H9 (cell line): Measurements from ENCODE around the gene ABLIM3. TPM values are rescaled to one million over a fixed set of nuclear protein-coding genes. Genes with fewer than 3 reads are reported as not detected.

ENCODE experiments used
- DNase-seq: peaks from one replicate; pipeline ENCODE4 v3.0.0-alpha.2; 2017
- H2AFZ ChIP-seq: one replicate; pipeline ENCODE4 v1.6.1; 2013; ENCODE audit warnings: mild to moderate bottlenecking, low read length, control low read depth, moderate library complexity
- H2AK5ac ChIP-seq: 2 replicates; pipeline ENCODE4 v1.6.1; 2013; ENCODE audit warnings: low read length, control low read depth, mixed read lengths; ENCODE audit not compliant: insufficient read length
- H2BK120ac ChIP-seq: one replicate; pipeline ENCODE4 v1.6.1; 2013; ENCODE audit warnings: low read depth, mild to moderate bottlenecking, low read length, control low read depth, inconsistent platforms; ENCODE audit not compliant: poor library complexity, severe bottlenecking
- H2BK12ac ChIP-seq: 2 replicates; pipeline ENCODE4 v1.6.1; 2013; ENCODE audit warnings: low read length, control low read depth, mixed read lengths, low read depth; ENCODE audit not compliant: insufficient read length
- H2BK15ac ChIP-seq: 2 replicates; pipeline ENCODE4 v1.6.1; 2013; ENCODE audit warnings: low read depth, low read length, control low read depth
- H2BK20ac ChIP-seq: one replicate; pipeline ENCODE4 v1.6.1; 2013; ENCODE audit warnings: low read depth, mild to moderate bottlenecking, low read length, control low read depth, inconsistent platforms; ENCODE audit not compliant: poor library complexity, severe bottlenecking
- H2BK5ac ChIP-seq: 2 replicates; pipeline ENCODE4 v1.6.1; 2013; ENCODE audit warnings: low read length, control low read depth, mixed read lengths; ENCODE audit not compliant: insufficient read length
- H3K14ac ChIP-seq: 2 replicates; pipeline ENCODE4 v1.6.1; 2013; ENCODE audit warnings: low read length, control low read depth; ENCODE audit not compliant: insufficient read depth
- H3K18ac ChIP-seq: 2 replicates; pipeline ENCODE4 v1.6.1; 2013; ENCODE audit warnings: low read depth, mild to moderate bottlenecking, mixed read lengths, low read length, control low read depth; ENCODE audit not compliant: insufficient read length
- H3K23ac ChIP-seq: 2 replicates; pipeline ENCODE4 v1.6.1; 2013; ENCODE audit warnings: low read length, control low read depth, mixed read lengths, low read depth; ENCODE audit not compliant: insufficient read length
- H3K23me2 ChIP-seq: 2 replicates; pipeline ENCODE4 v1.6.1; 2013; ENCODE audit warnings: low read depth, mild to moderate bottlenecking, mixed read lengths, low read length, control low read depth; ENCODE audit not compliant: insufficient read length, poor library complexity, severe bottlenecking
- H3K27ac ChIP-seq: 2 replicates; pipeline ENCODE4 v1.5.1; 2013; ENCODE audit warnings: low read length, control low read depth, mixed read lengths, low read depth; ENCODE audit not compliant: insufficient read length
- H3K27me3 ChIP-seq: 2 replicates; pipeline ENCODE4 v1.6.1; 2013; ENCODE audit warnings: low read length, control low read depth, inconsistent platforms; ENCODE audit not compliant: insufficient read depth
- H3K4ac ChIP-seq: 2 replicates; pipeline ENCODE4 v1.6.1; 2013; ENCODE audit warnings: low read depth, mild to moderate bottlenecking, control low read depth, inconsistent platforms, low read length, moderate library complexity
- H3K4me1 ChIP-seq: 2 replicates; pipeline ENCODE4 v1.6.1; 2013; ENCODE audit warnings: low read length, control low read depth, inconsistent platforms; ENCODE audit not compliant: insufficient read depth
- H3K4me2 ChIP-seq: 2 replicates; pipeline ENCODE4 v1.6.1; 2013; ENCODE audit warnings: low read length, control low read depth, mixed read lengths; ENCODE audit not compliant: insufficient read length, insufficient read depth
- H3K56ac ChIP-seq: 2 replicates; pipeline ENCODE4 v1.6.1; 2013; ENCODE audit warnings: low read depth, mild to moderate bottlenecking, mixed read lengths, low read length, control low read depth; ENCODE audit not compliant: insufficient read length
- H3K79me1 ChIP-seq: 2 replicates; pipeline ENCODE4 v1.6.1; 2013; ENCODE audit warnings: low read depth, mild to moderate bottlenecking, moderate library complexity, low read length, control low read depth, inconsistent platforms; ENCODE audit not compliant: insufficient read depth, poor library complexity, severe bottlenecking
- H3K79me2 ChIP-seq: 2 replicates; pipeline ENCODE4 v1.6.1; 2013; ENCODE audit warnings: low read length, control low read depth, inconsistent platforms; ENCODE audit not compliant: insufficient read depth
- H3K9ac ChIP-seq: 2 replicates; pipeline ENCODE4 v1.6.1; 2013; ENCODE audit warnings: low read length, control low read depth, mixed read lengths; ENCODE audit not compliant: insufficient read length; ENCODE audit errors: extremely low read depth
- H3K9me3 ChIP-seq: one replicate; pipeline ENCODE4 v1.6.1; 2013; ENCODE audit warnings: low read depth, low read length, inconsistent platforms; ENCODE audit not compliant: control insufficient read depth
- H3T11ph ChIP-seq: one replicate; pipeline ENCODE4 v1.6.1; 2013; ENCODE audit warnings: mild to moderate bottlenecking, low read length, control low read depth, inconsistent platforms
- H4K20me1 ChIP-seq: one replicate; pipeline ENCODE4 v1.6.1; 2013; ENCODE audit not compliant: control insufficient read depth, insufficient read length, insufficient read depth
- H4K5ac ChIP-seq: 2 replicates; pipeline ENCODE4 v1.6.1; 2013; ENCODE audit warnings: low read depth, mild to moderate bottlenecking, mixed read lengths, low read length, control low read depth; ENCODE audit not compliant: insufficient read length
- H4K8ac ChIP-seq: replicated peaks from 2 replicates; pipeline ENCODE4 v1.6.1; 2013; ENCODE audit warnings: low read length, control low read depth, mixed read lengths, low read depth; ENCODE audit not compliant: insufficient read length
- H4K91ac ChIP-seq: 2 replicates; pipeline ENCODE4 v1.6.1; 2013; ENCODE audit warnings: low read depth, mild to moderate bottlenecking, moderate library complexity, mixed read lengths, low read length, control low read depth; ENCODE audit not compliant: insufficient read length
- H3K27ac Mint-ChIP-seq, 3 experiments: 2 replicates in 2 of 3; 3 replicates in 1 of 3; pipeline ENCODE4 v1.8.0; 2020 to 2021; ENCODE audit warnings: mixed read lengths in 3 of 3, mild to moderate bottlenecking in 1 of 3, moderate library complexity in 1 of 3
- H3K27me3 Mint-ChIP-seq: 2 replicates; pipeline ENCODE4 v1.8.0; 2021; ENCODE audit warnings: low read depth, mild to moderate bottlenecking, moderate library complexity, mixed read lengths
- H3K36me3 Mint-ChIP-seq, 3 experiments: 2 replicates in 2 of 3; 3 replicates in 1 of 3; pipeline ENCODE4 v1.8.0; 2020 to 2021; ENCODE audit warnings: low read depth in 3 of 3, mixed read lengths in 3 of 3; ENCODE audit not compliant: insufficient read depth in 1 of 3
- H3K4me1 Mint-ChIP-seq, 2 experiments: 2 replicates each; pipeline ENCODE4 v1.8.0; 2020; ENCODE audit warnings: mixed read lengths in 2 of 2
- H3K4me3 Mint-ChIP-seq, 2 experiments: 2 replicates in 1 of 2; 3 replicates in 1 of 2; pipeline ENCODE4 v1.8.0; 2020 to 2021; ENCODE audit warnings: mild to moderate bottlenecking in 2 of 2, mixed read lengths in 2 of 2, moderate library complexity in 1 of 2
- H3K9me3 Mint-ChIP-seq, 2 experiments: 2 replicates in 1 of 2; 3 replicates in 1 of 2; pipeline ENCODE4 v1.8.0; 2020; ENCODE audit warnings: mild to moderate bottlenecking in 2 of 2, mixed read lengths in 2 of 2, moderate library complexity in 1 of 2
- CTCF ChIP-seq: fragments of 200-600 bp; sonication (generic); conservative IDR thresholded peaks from 3 replicates; pipeline ENCODE4 v1.8.0; 2021; ENCODE audit warnings: antibody characterized with exemption, mild to moderate bottlenecking
- WGBS: extraction: QIAGEN DNeasy Blood & Tissue Kit; methylation state at CpG from one replicate; pipeline ENCODE4 v1.1.7; 2013; ENCODE audit warnings: missing lambda C conversion rate, low lambda C conversion rate, mixed read lengths; ENCODE audit not compliant: insufficient read length; ENCODE audit errors: extremely low coverage; 5-methylcytosine and 5-hydroxymethylcytosine counted together
- total RNA-seq: library from RNA; stranded (reverse); gene quantifications from 2 replicates; pipeline ENCODE4 v1.2.1, GENCODE V29; 2021

Gene ABLIM3
- total RNA-seq, 1 experiment from 2014 or later = 0.20 TPM

GRCh38 chr5:149161850-149162249, 20.6 kb downstream of the ABLIM3 start:
- Histone ChIP-seq H3K79me1 (no peaks in the 10 kb centered on the region), H4K5ac (no peak overlapping the region), H2BK120ac (no peak overlapping the region), H2BK12ac (no peak overlapping the region), H2BK20ac (no peak overlapping the region), H3K27ac (no peak overlapping the region), H3K4me1 (no peaks in the 10 kb centered on the region), H3K27me3 (no peaks in the 10 kb centered on the region), H3K18ac (no peak overlapping the region), H3K9ac (no peak overlapping the region), H2AFZ (no peak overlapping the region), H4K8ac (no peak overlapping the region), H2AK5ac (no peak overlapping the region), H2BK5ac (no peak overlapping the region), H3K56ac (no peak overlapping the region), H3K4ac (no peak overlapping the region), H3K23me2 (no peaks in the 10 kb centered on the region), H3K79me2 (no peaks in the 10 kb centered on the region), H3K9me3 (no peaks in the 10 kb centered on the region), H2BK15ac (no peak overlapping the region), H3T11ph (no peak overlapping the region), H3K14ac (no peak overlapping the region), H4K20me1 (no peaks in the 10 kb centered on the region), H3K4me2 (no peak overlapping the region), H4K91ac (no peak overlapping the region), H3K23ac (no peak overlapping the region)
- DNase-seq = no peak
- H3K27me3 Mint-ChIP-seq = no peaks in the 10 kb centered on the region
- no peak for TF ChIP-seq CTCF
- H3K36me3 Mint-ChIP-seq = no peaks in the 10 kb centered on the region
- H3K4me3 Mint-ChIP-seq = no peak overlapping the region
- H3K27ac Mint-ChIP-seq = no peak overlapping the region
- H3K4me1 Mint-ChIP-seq = no peaks in the 10 kb centered on the region
- H3K9me3 Mint-ChIP-seq = no peaks in the 10 kb centered on the region
- WGBS = no CpG with 5 or more reads among the region's 5 CpGs
